ENCODE measurements around the gene ROBO4. TPM values are rescaled to one million over a fixed set of nuclear protein-coding genes. Genes with fewer than 3 reads are reported as not detected.

Gene ROBO4
- total and polyA plus RNA-seq, 11 donors: 16.3 to 63.5 (median 21.8) TPM

DNA sequence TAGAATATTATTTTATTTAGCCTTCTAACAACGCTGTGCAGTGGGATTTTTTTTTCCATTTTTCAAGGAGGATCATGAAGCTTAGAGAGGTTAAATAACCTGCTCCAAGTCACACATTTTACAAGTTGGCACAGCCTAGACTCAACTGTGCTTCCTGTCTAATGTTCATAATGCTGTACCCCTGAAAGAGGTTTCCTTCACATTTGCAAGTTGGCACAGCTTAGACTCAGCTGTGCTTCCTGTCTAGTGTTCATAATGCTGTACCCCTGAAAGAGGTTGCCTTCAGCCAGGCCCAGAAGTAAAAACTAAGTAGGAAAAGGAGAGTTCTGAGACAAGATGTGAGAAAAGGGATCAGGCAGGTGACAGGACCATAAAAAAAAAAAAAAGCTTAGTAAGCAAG, 46.1 kb upstream of the ROBO4 start:
- Histone ChIP-seq H3K27ac (no peak overlapping the region), H3K9me3 (peaks cover 0 to 11% (median 0%) of the 10 kb centered on the region in 12 donors), H3K4me1 (no peaks in the 10 kb centered on the region), H3K4me3 (no peak overlapping the region), H3K27me3 (no peaks in the 10 kb centered on the region), H3K36me3 (no peaks in the 10 kb centered on the region)
- intact Hi-C loops (cut with DNase I): no loop called here
- DNase-seq (no peak), ATAC-seq (no peak)
- WGBS, 4 donors: 37 to 79% (median 40%) methylated on average over 1 of the region's 1 CpG
- no peak for TF ChIP-seq POLR2A (IDR thresholded peaks at IDR 0.05)
- TF ChIP-seq, protein P1, sequence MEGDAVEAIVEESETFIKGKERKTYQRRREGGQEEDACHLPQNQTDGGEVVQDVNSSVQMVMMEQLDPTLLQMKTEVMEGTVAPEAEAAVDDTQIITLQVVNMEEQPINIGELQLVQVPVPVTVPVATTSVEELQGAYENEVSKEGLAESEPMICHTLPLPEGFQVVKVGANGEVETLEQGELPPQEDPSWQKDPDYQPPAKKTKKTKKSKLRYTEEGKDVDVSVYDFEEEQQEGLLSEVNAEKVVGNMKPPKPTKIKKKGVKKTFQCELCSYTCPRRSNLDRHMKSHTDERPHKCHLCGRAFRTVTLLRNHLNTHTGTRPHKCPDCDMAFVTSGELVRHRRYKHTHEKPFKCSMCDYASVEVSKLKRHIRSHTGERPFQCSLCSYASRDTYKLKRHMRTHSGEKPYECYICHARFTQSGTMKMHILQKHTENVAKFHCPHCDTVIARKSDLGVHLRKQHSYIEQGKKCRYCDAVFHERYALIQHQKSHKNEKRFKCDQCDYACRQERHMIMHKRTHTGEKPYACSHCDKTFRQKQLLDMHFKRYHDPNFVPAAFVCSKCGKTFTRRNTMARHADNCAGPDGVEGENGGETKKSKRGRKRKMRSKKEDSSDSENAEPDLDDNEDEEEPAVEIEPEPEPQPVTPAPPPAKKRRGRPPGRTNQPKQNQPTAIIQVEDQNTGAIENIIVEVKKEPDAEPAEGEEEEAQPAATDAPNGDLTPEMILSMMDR (IDR thresholded peaks at IDR 0.05): no peak

DNA sequence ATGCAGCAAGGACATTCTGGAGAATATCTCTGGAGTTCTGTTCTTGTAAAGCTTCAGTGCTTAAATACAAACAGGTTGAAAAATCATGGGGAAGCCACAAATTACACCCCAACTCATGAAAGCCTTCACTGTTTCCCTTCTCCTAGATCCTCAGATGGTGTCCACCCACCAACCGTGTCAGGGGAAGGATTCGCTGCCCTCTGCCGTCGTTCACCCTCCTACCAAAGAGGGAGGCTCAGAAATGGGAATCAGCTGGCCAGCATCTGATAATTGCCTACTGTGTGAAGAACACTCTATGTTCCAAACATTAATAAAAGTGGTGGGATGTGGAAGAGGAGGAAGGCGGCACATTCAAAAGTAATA, 45.6 kb upstream of the ROBO4 start:
- DNase-seq: no peak
- Histone ChIP-seq H3K4me1 (no peaks in the 10 kb centered on the region), H3K27me3 (no peaks in the 10 kb centered on the region), H3K4me3 (no peak overlapping the region), H3K36me3 (no peaks in the 10 kb centered on the region), H3K9me3 (peaks cover 0 to 6% (median 0%) of the 10 kb centered on the region in 12 donors), H3K27ac (no peak overlapping the region)
- TF ChIP-seq POLR2A (IDR thresholded peaks at IDR 0.05): no peak
- TF ChIP-seq, protein P1 (IDR thresholded peaks at IDR 0.05): no peak
- no peak for ATAC-seq
- WGBS, 4 donors: 51 to 72% (median 59%) methylated on average over 5 of the region's 5 CpGs
- intact Hi-C loops (cut with DNase I): no loop called here

DNA sequence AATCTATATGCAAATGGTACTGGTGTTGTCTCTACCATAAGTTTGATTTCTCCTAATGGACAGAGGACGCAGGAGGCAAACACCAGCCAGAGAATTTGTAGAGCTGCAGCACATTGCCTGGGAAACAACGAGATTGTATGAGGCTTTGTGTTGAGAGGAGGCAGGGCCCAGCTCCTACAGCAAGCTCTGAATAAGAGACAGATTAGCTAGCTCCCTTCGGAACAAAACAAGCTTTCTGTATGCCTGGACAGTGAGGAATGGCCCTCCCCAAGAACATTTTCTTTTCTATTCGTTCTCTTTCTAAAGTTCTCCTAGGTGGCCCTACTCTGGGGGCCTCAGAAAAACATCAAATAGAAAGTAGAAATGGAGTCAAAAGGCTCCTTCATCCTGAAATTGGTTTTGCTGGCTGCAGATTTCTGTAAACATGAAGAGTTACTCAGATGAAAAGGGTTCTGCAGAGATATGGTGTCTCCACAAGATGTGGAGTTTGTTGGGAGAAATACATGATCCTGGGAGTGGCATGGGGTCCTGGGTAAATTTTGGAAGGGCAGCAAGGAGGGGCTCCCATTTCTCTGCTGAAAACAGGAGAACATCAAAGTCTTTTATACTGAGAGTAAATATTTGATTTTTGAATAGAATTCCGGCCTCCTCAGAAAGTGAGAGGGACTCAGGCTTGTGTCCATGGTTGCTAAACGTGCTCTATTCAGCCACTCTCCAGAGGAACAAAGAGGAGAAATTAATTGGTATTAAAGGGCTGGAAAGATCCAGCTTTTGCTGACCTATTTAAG, 45.0 kb upstream of the ROBO4 start:
- TF ChIP-seq, protein P1 (IDR thresholded peaks at IDR 0.05): no peak
- no peak for TF ChIP-seq POLR2A (IDR thresholded peaks at IDR 0.05)
- 64 to 75% (median 69%) methylated on average over 6 of the region's 6 CpGs for WGBS, 4 donors
- Histone ChIP-seq H3K27me3 (no peaks in the 10 kb centered on the region), H3K9me3 (peaks cover 0 to under 1% (median 0%) of the 10 kb centered on the region in 12 donors), H3K36me3 (no peaks in the 10 kb centered on the region), H3K4me3 (no peak overlapping the region), H3K4me1 (no peaks in the 10 kb centered on the region), H3K27ac (no peak overlapping the region)
- DNase-seq (no peak), ATAC-seq (no peak)
- intact Hi-C loops (cut with DNase I): no loop called here

DNA sequence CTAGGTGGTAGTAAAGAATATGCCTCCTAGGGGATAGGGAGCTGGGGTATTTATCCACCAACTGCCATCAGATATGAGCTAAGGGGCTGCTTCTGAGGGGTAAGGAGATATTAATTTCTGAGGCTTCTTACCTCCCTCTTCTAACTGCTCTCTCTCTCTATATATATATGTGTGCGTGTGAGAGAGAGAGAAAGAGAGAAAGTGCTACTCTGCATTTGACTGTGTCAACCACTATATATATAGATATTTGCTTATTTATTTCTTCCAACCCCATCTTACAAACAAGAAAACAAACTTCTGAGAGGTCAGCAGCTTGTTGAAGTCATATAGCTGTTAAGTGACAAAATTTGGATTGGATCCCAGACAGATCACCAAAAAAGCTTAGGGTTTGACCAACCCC, 44.0 kb upstream of the ROBO4 start:
- Histone ChIP-seq H3K27ac (no peak overlapping the region), H3K27me3 (no peaks in the 10 kb centered on the region), H3K36me3 (no peaks in the 10 kb centered on the region), H3K4me3 (no peak overlapping the region), H3K4me1 (no peaks in the 10 kb centered on the region), H3K9me3 (no peaks in the 10 kb centered on the region)
- DNase-seq (no peak), ATAC-seq (no peak)
- TF ChIP-seq, protein P1 (IDR thresholded peaks at IDR 0.05): no peak
- intact Hi-C loops (cut with DNase I): no loop called here
- WGBS, 4 donors: 82 to 100% (median 92%) methylated on average over 1 of the region's 1 CpG
